Central memory CD8-positive, alpha-beta T cell (primary cell): ENCODE results near the gene AIPL1.

Experiments
- ATAC-seq: fragments of 150-1000 bp; cut with Tn5 transposase; replicated peaks from 2 replicates; pipeline ENCODE4 v1.10.0; 2022; ENCODE audit warnings: mild to moderate bottlenecking, moderate FRiP score, moderate number of reproducible peaks; ENCODE audit not compliant: poor library complexity, severe bottlenecking; ENCODE audit errors: extremely low read depth
- DNase-seq, 2 donors: peaks; one replicate each; pipeline ENCODE4 v3.0.0; 2021; ENCODE audit warnings: low spot score in 2 of 2
- H3K27ac Mint-ChIP-seq: one replicate; pipeline ENCODE4 v1.8.0; 2022; ENCODE audit warnings: low read depth, mild to moderate bottlenecking, moderate library complexity, mixed read lengths
- H3K27me3 Mint-ChIP-seq: one replicate; pipeline ENCODE4 v1.8.0; 2022; ENCODE audit warnings: mixed read lengths
- H3K36me3 Mint-ChIP-seq: one replicate; pipeline ENCODE4 v1.8.0; 2022; ENCODE audit warnings: mild to moderate bottlenecking, moderate library complexity, mixed read lengths; ENCODE audit not compliant: insufficient read depth
- H3K4me1 Mint-ChIP-seq: one replicate; pipeline ENCODE4 v1.8.0; 2022; ENCODE audit warnings: mixed read lengths
- H3K4me3 Mint-ChIP-seq: one replicate; pipeline ENCODE4 v1.8.0; 2022; ENCODE audit warnings: mild to moderate bottlenecking, moderate library complexity, mixed read lengths
- H3K9me3 Mint-ChIP-seq: one replicate; pipeline ENCODE4 v1.8.0; 2022; ENCODE audit warnings: mixed read lengths

Gene AIPL1

GRCh38 chr17:6474376-6474775 lies 39.5 kb upstream of the AIPL1 start:
- H3K27ac Mint-ChIP-seq = no peak overlapping the region
- H3K9me3 Mint-ChIP-seq = no peaks in the 10 kb centered on the region
- H3K27me3 Mint-ChIP-seq = peaks cover 7% of the 10 kb centered on the region
- ATAC-seq = no peak
- H3K36me3 Mint-ChIP-seq = peaks cover 2% of the 10 kb centered on the region
- no peak overlapping the region for H3K4me3 Mint-ChIP-seq
- H3K4me1 Mint-ChIP-seq = peaks cover 6% of the 10 kb centered on the region
- DNase-seq = no peak

GRCh38 chr17:6473128-6473767 lies 38.3 kb upstream of the AIPL1 start:
- no peak for ATAC-seq
- Mint-ChIP-seq H3K4me1 (peaks cover 6% of the 10 kb centered on the region), H3K36me3 (peaks cover 2% of the 10 kb centered on the region), H3K27ac (no peak overlapping the region), H3K27me3 (peaks cover 13% of the 10 kb centered on the region), H3K9me3 (no peaks in the 10 kb centered on the region), H3K4me3 (no peak overlapping the region)
- DNase-seq = peak; percentile 29 to 57

- peaks cover 6% of the 10 kb centered on the region for H3K4me1 Mint-ChIP-seq
Measured at GRCh38 chr17:6472517-6472916, 37.6 kb upstream of the AIPL1 start.

GRCh38 chr17:6471531-6472465 lies 36.9 kb upstream of the AIPL1 start:
- Mint-ChIP-seq H3K4me3 (no peak overlapping the region), H3K9me3 (no peaks in the 10 kb centered on the region)
- DNase-seq = no peak

More at GRCh38 chr17:6472517-6472916, 37.6 kb upstream of the AIPL1 start:
- H3K9me3 Mint-ChIP-seq = no peaks in the 10 kb centered on the region
- H3K27ac Mint-ChIP-seq = no peak overlapping the region
- H3K27me3 Mint-ChIP-seq = peaks cover 13% of the 10 kb centered on the region
- DNase-seq = no peak
- H3K4me3 Mint-ChIP-seq = no peak overlapping the region
- no peak for ATAC-seq
- peaks cover 2% of the 10 kb centered on the region for H3K36me3 Mint-ChIP-seq

GRCh38 chr17:6470751-6471521 lies 36.0 kb upstream of the AIPL1 start:
- ATAC-seq (no peak), DNase-seq (no peak)
- H3K4me3 Mint-ChIP-seq = no peak overlapping the region
- H3K27ac Mint-ChIP-seq = no peak overlapping the region
- H3K4me1 Mint-ChIP-seq = peaks cover 6% of the 10 kb centered on the region
- H3K9me3 Mint-ChIP-seq = no peaks in the 10 kb centered on the region
- H3K36me3 Mint-ChIP-seq = peaks cover 2% of the 10 kb centered on the region
- H3K27me3 Mint-ChIP-seq = peaks cover 19% of the 10 kb centered on the region

More at GRCh38 chr17:6471531-6472465, 36.9 kb upstream of the AIPL1 start:
- Mint-ChIP-seq H3K27me3 (peaks cover 13% of the 10 kb centered on the region), H3K4me1 (peaks cover 6% of the 10 kb centered on the region), H3K27ac (no peak overlapping the region), H3K36me3 (peaks cover 2% of the 10 kb centered on the region)
- ATAC-seq = no peak

GRCh38 chr17:6470146-6470718 lies 35.3 kb upstream of the AIPL1 start:
- Mint-ChIP-seq H3K9me3 (no peaks in the 10 kb centered on the region), H3K4me1 (peaks cover 6% of the 10 kb centered on the region), H3K27ac (no peak overlapping the region), H3K36me3 (peaks cover 2% of the 10 kb centered on the region), H3K4me3 (no peak overlapping the region), H3K27me3 (peaks cover 23% of the 10 kb centered on the region)
- DNase-seq (no peak), ATAC-seq (no peak)

- Mint-ChIP-seq H3K4me3 (no peak overlapping the region), H3K36me3 (peaks cover 2% of the 10 kb centered on the region)
- no peak for ATAC-seq
Measured at GRCh38 chr17:6468051-6468790, 33.3 kb upstream of the AIPL1 start.

GRCh38 chr17:6467567-6467966 lies 32.6 kb upstream of the AIPL1 start:
- Mint-ChIP-seq H3K36me3 (no peaks in the 10 kb centered on the region), H3K27me3 (peaks cover 25% of the 10 kb centered on the region), H3K4me3 (no peak overlapping the region), H3K9me3 (no peaks in the 10 kb centered on the region), H3K4me1 (no peaks in the 10 kb centered on the region), H3K27ac (no peak overlapping the region)
- ATAC-seq (no peak), DNase-seq (no peak)

More at GRCh38 chr17:6468051-6468790, 33.3 kb upstream of the AIPL1 start:
- Mint-ChIP-seq H3K27me3 (peaks cover 23% of the 10 kb centered on the region), H3K9me3 (no peaks in the 10 kb centered on the region), H3K27ac (no peak overlapping the region), H3K4me1 (peaks cover 4% of the 10 kb centered on the region)
- no peak for DNase-seq

GRCh38 chr17:6465206-6466003 lies 30.5 kb upstream of the AIPL1 start:
- H3K4me3 Mint-ChIP-seq = no peak overlapping the region
- no peaks in the 10 kb centered on the region for H3K36me3 Mint-ChIP-seq
- DNase-seq (no peak), ATAC-seq (no peak)
- no peak overlapping the region for H3K27ac Mint-ChIP-seq
- H3K9me3 Mint-ChIP-seq = no peaks in the 10 kb centered on the region
- H3K4me1 Mint-ChIP-seq = no peaks in the 10 kb centered on the region
- H3K27me3 Mint-ChIP-seq = peaks cover 30% of the 10 kb centered on the region

- Mint-ChIP-seq H3K27me3 (peaks cover 25% of the 10 kb centered on the region), H3K4me3 (no peak overlapping the region), H3K4me1 (no peaks in the 10 kb centered on the region), H3K36me3 (no peaks in the 10 kb centered on the region), H3K9me3 (no peaks in the 10 kb centered on the region), H3K27ac (no peak overlapping the region)
- ATAC-seq = no peak
- no peak for DNase-seq
Measured at GRCh38 chr17:6464446-6465041, 29.6 kb upstream of the AIPL1 start.
